Measurements from ENCODE around the gene SLC35D2.

The SLC35D2 gene

DNA sequence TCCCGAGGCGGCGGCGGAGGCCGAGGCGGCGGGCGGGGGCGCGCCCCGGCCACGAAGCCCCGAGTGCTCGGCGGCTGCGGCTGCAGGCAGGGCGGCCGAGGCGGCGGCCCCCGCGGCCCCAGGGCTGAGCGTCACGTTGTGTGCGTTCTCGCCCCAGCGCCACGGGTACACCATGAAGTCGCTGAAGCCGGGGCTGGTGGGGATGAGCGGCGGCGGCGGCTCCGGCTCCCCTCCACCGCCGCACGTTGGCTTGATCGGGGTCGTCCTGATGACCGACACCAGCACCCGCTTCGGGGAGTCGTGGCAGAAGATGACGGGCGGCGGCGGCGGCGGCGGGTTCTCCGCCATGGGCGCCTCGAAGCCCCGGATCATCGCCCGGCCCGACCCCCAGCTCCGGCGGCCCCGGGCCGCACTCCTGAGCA lies 34.2 kb upstream of the SLC35D2 start:
- no peaks in the 10 kb centered on the region for H3K9me3 ChIP-seq (ENCODE audit: low read length)
- peaks cover 25% of the 10 kb centered on the region for H3K4me1 ChIP-seq (ENCODE audit: insufficient read depth, low read length)
- peak overlapping the region; percentile 58 for H3K27ac ChIP-seq (ENCODE audit: low read depth, low read length)
- no peaks in the 10 kb centered on the region for H3K27me3 ChIP-seq (ENCODE audit: control insufficient read depth in 1 of 2, insufficient read depth in 2 of 2, low read length in 2 of 2)
- H3K36me3 ChIP-seq (ENCODE audit: insufficient read depth, low read length): no peaks in the 10 kb centered on the region
- H3K9ac ChIP-seq (ENCODE audit: low read length): no peak overlapping the region
- H3K4me3 ChIP-seq (ENCODE audit: low read depth in 1 of 2, low read length in 2 of 2): peak overlapping the region; percentile 64 to 97

DNA sequence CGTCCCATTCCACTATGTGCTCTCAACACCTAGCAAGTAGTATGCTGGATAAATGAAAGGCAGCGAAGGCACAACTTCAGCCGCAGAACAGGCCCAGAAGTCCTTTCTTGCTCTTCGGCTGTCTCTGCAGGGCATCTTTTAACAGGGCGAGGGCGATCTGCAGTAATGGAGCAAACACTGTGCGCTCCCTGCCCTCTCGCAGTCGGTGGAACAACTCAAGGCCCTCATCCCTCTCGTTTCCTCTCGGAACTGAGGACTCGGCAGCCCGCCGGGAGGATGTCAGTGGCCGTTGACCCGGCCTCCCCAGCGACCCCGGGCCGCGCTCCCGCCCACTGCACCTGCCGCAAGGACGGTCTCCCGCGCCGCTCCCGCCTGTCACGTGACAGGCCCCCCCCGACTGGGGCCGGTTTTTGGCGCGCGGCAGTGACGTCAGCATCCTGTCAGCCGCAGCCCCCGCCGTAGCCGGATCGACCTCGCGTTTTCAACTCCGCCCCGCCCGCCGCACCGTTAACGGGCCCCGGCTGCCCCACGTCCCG lies 33.6 kb upstream of the SLC35D2 start:
- Histone ChIP-seq H3K36me3 (ENCODE audit: insufficient read depth, low read length) (no peaks in the 10 kb centered on the region), H3K4me3 (ENCODE audit: low read depth in 1 of 2, low read length in 2 of 2) (peak overlapping the region; percentile 35 to 80), H3K27me3 (ENCODE audit: control insufficient read depth in 1 of 2, insufficient read depth in 2 of 2, low read length in 2 of 2) (no peaks in the 10 kb centered on the region), H3K9ac (ENCODE audit: low read length) (peak overlapping the region; percentile 36), H3K27ac (ENCODE audit: low read depth, low read length) (peak overlapping the region; percentile 82), H3K4me1 (ENCODE audit: insufficient read depth, low read length) (peaks cover 25% of the 10 kb centered on the region), H3K9me3 (ENCODE audit: low read length) (no peaks in the 10 kb centered on the region)

DNA sequence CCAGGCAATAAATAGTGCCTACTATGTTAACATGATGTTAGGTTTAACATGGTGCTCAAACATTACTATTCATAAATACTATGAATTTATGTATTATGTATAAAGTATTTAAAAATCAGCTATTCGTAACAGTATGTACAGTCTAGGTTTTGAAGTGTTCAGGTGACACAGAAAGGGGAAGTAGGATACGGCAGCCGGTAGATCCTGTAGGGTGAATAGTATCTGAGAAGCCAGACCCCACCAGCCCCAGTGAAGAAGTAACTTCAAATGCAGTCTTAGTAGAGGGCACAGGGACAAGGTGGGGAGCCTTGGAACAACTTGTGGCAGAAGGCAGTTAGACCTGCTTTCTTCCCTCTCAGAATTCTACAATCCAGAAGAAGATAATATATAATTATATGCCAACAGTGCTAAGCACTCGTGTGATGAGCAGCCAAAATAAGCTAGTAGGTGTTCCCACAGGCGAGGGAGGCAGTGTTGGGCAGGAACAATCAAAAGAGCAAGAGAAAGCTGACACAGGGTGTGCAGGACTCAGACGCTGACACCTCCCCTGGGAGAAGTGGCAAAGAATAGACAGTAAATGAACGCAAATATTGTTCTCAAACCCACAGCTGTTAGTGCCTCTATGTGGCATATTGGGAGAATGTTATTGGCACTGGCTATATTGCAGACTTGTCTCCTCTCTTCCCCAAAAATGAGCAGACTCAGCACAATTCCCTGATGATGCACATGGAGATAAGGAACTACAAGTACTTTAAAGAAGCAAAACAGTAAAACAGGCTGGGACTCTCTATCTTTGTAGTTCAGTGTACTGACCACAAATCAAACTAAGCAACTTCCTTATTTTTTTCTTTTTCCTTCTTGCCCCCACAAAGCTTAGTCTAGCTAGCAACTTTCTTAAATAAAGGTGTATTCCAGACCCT lies 30.1 kb upstream of the SLC35D2 start:
- Histone ChIP-seq H3K9ac (ENCODE audit: low read length) (peak overlapping the region; percentile 5), H3K4me3 (ENCODE audit: low read depth in 1 of 2, low read length in 2 of 2) (no peak overlapping the region)

DNA sequence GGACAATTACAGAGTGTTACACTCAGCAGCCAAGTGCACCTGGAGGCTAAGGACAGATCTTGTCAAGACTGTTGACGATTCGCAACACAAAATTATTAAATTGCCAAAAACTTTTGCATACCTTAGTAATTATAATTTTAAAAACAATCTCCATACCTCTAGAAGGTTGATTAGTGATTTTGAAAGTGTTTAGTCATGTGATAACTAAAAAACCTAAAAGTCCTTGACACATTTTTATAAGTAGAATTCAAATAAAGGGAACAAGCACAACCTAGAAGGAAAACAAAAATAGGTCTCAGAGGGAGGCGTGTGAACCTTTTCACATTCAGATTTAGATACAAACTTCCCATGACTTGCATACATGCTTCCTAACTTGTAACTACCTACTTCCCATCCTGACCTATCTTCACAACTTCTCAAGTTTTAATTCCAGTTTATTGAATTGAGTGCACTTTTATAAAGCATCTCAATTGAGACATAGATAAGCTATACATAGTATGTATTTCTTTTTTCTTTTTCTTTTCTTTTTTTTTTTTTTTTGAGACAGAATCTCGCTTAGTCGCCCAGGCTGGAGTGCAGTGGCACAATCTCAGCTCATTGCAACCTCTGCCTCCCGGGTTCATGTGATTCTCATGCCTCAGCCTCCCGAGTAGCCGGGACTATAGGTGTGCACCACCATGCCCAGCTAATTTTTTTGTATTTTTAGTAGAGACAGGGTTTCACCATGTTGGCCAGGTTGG lies 28.8 kb upstream of the SLC35D2 start:
- no peaks in the 10 kb centered on the region for H3K36me3 ChIP-seq (ENCODE audit: insufficient read depth, low read length)
- no peak overlapping the region for H3K9ac ChIP-seq (ENCODE audit: low read length)
- H3K9me3 ChIP-seq (ENCODE audit: low read length): no peaks in the 10 kb centered on the region
- peaks cover 6% of the 10 kb centered on the region for H3K4me1 ChIP-seq (ENCODE audit: insufficient read depth, low read length)
- no peak overlapping the region for H3K27ac ChIP-seq (ENCODE audit: low read depth, low read length)
- H3K27me3 ChIP-seq (ENCODE audit: control insufficient read depth in 1 of 2, insufficient read depth in 2 of 2, low read length in 2 of 2): no peaks in the 10 kb centered on the region
- no peak overlapping the region for H3K4me3 ChIP-seq (ENCODE audit: low read depth in 1 of 2, low read length in 2 of 2)

More for the DNA sequence above, 30.1 kb upstream of the SLC35D2 start:
- H3K27me3 ChIP-seq (ENCODE audit: control insufficient read depth in 1 of 2, insufficient read depth in 2 of 2, low read length in 2 of 2): no peaks in the 10 kb centered on the region
- H3K9me3 ChIP-seq (ENCODE audit: low read length): no peaks in the 10 kb centered on the region
- H3K27ac ChIP-seq (ENCODE audit: low read depth, low read length): no peak overlapping the region
- H3K36me3 ChIP-seq (ENCODE audit: insufficient read depth, low read length): no peaks in the 10 kb centered on the region
- H3K4me1 ChIP-seq (ENCODE audit: insufficient read depth, low read length): peaks cover 6% of the 10 kb centered on the region

DNA sequence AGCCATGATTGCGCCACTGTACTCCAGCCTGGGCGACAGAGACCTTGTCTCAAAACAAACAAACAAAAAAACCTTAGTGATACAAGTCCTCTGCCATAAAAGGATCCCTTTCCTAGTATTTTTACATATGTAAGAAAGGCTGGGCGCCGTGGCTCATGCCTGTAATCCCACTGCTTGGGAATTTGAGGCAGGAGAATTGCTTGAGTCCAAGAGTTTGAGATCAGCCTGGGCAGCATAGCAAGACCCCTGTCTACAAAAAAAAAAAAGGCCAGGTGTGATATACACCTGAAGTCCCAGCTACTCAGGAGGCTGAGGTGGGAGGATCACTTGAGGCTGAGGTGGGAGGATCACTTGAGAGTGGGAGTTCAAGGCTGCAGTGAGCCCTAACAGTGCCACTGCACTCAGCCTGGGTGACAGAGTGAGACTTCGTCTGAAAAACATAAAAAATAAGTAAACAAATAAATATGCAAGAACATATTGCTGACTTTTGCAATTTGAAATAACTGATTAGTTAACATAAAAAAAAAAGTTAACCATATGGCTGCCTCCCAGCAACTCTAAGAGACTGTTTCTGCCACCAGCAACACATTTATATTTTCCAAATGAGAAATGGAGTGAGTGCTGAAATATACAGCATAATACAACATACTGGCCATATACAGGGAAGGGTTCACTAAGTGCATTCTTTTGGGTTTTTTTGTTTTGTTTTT lies 27.8 kb upstream of the SLC35D2 start:
- no peaks in the 10 kb centered on the region for H3K9me3 ChIP-seq (ENCODE audit: low read length)
- H3K36me3 ChIP-seq (ENCODE audit: insufficient read depth, low read length): no peaks in the 10 kb centered on the region
- no peak overlapping the region for H3K4me3 ChIP-seq (ENCODE audit: low read depth in 1 of 2, low read length in 2 of 2)
- H3K4me1 ChIP-seq (ENCODE audit: insufficient read depth, low read length): no peaks in the 10 kb centered on the region
- no peaks in the 10 kb centered on the region for H3K27me3 ChIP-seq (ENCODE audit: control insufficient read depth in 1 of 2, insufficient read depth in 2 of 2, low read length in 2 of 2)
- H3K27ac ChIP-seq (ENCODE audit: low read depth, low read length): no peak overlapping the region
- H3K9ac ChIP-seq (ENCODE audit: low read length): no peak overlapping the region

DNA sequence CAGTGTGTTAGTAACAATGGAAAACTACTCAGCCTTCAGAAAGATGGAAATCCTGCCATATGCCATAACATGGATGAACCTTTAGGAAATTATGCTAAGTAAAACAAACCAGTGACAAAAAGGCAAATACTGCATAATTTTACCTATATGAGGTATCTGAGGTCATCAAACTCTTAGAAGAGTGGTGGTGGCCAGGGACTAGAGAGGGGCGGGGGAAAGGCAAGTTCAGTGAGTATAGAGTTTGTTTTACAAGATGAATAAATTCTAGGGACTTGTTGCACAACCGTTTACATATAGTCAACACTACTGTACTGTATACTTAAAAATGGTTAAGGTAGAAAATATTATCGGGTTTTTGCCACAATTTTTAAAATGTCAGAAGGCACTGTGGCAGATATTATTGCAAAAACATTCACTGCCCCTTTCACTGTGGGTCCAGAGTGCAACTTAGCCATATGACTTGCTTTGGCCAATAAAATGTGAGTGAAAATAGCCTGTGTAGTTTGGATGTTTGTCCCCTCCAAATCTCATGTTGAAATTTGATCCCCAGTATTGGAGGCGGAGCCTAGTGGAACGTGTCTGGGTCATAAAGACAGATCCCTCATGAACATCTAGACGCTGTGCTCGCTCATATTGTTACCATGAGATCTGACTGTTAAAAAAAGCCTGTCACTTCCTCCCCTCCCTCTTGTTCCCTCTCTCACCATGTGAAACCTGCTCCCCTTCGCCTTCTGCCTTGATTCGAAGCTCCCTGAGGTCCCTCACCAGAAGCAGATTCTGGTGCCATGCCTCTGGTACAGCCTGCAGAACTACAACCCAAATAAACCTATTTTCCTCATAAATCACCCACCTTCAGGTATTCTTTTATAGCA lies 25.1 kb upstream of the SLC35D2 start:
- H3K27me3 ChIP-seq (ENCODE audit: control insufficient read depth in 1 of 2, insufficient read depth in 2 of 2, low read length in 2 of 2): no peaks in the 10 kb centered on the region
- no peak overlapping the region for H3K27ac ChIP-seq (ENCODE audit: low read depth, low read length)
- no peaks in the 10 kb centered on the region for H3K36me3 ChIP-seq (ENCODE audit: insufficient read depth, low read length)
- no peaks in the 10 kb centered on the region for H3K9me3 ChIP-seq (ENCODE audit: low read length)
- no peak overlapping the region for H3K4me3 ChIP-seq (ENCODE audit: low read depth in 1 of 2, low read length in 2 of 2)
- H3K4me1 ChIP-seq (ENCODE audit: insufficient read depth, low read length): no peaks in the 10 kb centered on the region
- no peak overlapping the region for H3K9ac ChIP-seq (ENCODE audit: low read length)

DNA sequence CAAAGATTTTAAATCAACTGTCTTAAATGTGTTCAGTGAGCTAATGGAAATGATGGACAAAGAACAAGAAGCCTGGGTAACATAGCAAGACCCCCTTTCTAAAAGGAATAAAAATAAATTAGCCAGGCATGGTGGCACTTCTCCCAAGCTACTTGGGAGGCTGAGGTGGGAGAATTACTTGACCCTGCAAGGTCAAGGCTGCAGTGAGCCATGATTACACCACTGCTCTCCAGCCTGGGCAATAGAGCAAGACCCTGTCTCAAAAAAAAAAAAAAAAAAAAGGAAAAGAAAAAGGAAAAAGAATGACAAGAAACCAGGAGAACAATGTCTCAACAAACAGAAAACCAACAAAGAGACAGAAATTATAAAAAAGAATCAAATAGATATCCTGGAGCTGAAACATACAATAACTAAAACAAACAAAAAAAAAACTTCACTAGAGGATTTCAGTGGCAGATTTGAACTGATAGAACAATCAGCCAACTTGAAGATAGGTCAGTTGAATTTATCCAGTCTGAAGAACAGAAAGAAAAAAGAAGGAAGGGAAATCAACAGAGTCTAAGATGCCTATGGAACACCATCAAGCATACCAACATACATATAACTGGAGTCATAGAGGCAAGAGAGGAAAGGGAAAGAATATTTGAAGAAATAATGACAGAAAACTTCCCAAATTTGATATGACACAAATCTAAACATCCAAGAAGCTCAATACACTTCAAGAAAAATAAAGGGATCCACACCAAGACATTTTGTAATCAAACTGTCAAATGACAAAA lies 16.8 kb upstream of the SLC35D2 start:
- Histone ChIP-seq H3K27ac (ENCODE audit: low read depth, low read length) (no peak overlapping the region), H3K4me1 (ENCODE audit: insufficient read depth, low read length) (no peaks in the 10 kb centered on the region), H3K27me3 (ENCODE audit: control insufficient read depth in 1 of 2, insufficient read depth in 2 of 2, low read length in 2 of 2) (no peaks in the 10 kb centered on the region), H3K4me3 (ENCODE audit: low read depth in 1 of 2, low read length in 2 of 2) (no peak overlapping the region), H3K36me3 (ENCODE audit: insufficient read depth, low read length) (no peaks in the 10 kb centered on the region), H3K9me3 (ENCODE audit: low read length) (no peaks in the 10 kb centered on the region), H3K9ac (ENCODE audit: low read length) (no peak overlapping the region)

DNA sequence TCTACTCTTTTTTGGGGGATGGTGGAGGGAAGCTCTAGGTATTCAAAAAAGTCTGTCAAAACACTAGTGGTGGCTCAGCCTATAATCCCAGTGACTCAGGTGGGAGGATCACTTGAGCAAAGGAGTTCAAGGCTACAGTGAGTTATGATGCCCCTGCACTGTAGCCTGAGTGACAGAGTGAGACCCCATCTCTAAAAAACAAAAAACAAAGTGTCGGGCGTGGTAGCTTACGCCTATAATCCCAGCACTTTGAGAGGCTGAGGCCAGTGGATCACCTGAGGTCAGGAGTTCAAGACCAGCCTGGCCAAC lies 15.8 kb upstream of the SLC35D2 start:
- Histone ChIP-seq H3K9ac (ENCODE audit: low read length) (no peak overlapping the region), H3K27me3 (ENCODE audit: control insufficient read depth in 1 of 2, insufficient read depth in 2 of 2, low read length in 2 of 2) (no peaks in the 10 kb centered on the region), H3K36me3 (ENCODE audit: insufficient read depth, low read length) (no peaks in the 10 kb centered on the region), H3K27ac (ENCODE audit: low read depth, low read length) (no peak overlapping the region), H3K4me1 (ENCODE audit: insufficient read depth, low read length) (no peaks in the 10 kb centered on the region), H3K9me3 (ENCODE audit: low read length) (no peaks in the 10 kb centered on the region), H3K4me3 (ENCODE audit: low read depth in 1 of 2, low read length in 2 of 2) (no peak overlapping the region)

DNA sequence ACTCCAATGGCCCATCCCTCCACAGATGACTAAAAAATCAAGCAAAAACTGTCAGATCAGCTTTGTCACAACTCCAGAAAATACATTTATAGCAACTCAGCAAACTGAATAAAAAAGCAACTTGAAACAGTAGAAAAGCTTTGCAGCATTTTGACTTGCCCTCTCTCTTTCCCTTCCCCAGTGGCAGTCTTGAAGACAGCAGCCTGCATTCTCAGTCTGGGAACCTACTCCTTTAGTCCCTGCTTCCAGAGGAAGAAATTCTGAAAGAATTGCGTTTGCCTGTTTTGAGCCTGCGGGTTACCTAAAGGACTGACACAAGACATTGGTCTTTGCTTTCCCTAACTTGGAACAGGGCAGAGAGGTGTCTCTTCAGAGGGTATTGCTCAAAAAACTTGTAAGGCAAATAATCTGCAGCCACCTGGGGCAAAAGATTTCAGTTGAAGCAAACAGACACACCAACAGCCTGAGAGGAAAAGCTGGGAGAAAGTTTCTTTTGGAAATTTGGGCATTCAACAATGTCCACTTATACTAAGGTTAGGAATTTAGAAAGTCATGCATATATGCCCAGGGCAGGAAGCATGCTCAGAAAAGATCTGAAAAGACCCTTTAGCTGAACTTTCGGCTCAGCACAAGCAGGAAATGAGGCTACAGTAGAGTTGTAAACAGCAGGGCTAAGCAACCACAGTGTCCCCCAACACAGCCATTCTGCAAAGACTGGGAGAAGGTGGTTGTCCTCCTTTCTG lies 15.2 kb upstream of the SLC35D2 start:
- H3K27me3 ChIP-seq (ENCODE audit: control insufficient read depth in 1 of 2, insufficient read depth in 2 of 2, low read length in 2 of 2): no peaks in the 10 kb centered on the region
- no peaks in the 10 kb centered on the region for H3K36me3 ChIP-seq (ENCODE audit: insufficient read depth, low read length)
- no peaks in the 10 kb centered on the region for H3K4me1 ChIP-seq (ENCODE audit: insufficient read depth, low read length)
- no peaks in the 10 kb centered on the region for H3K9me3 ChIP-seq (ENCODE audit: low read length)
- H3K4me3 ChIP-seq (ENCODE audit: low read depth in 1 of 2, low read length in 2 of 2): no peak overlapping the region
- no peak overlapping the region for H3K9ac ChIP-seq (ENCODE audit: low read length)
- no peak overlapping the region for H3K27ac ChIP-seq (ENCODE audit: low read depth, low read length)

DNA sequence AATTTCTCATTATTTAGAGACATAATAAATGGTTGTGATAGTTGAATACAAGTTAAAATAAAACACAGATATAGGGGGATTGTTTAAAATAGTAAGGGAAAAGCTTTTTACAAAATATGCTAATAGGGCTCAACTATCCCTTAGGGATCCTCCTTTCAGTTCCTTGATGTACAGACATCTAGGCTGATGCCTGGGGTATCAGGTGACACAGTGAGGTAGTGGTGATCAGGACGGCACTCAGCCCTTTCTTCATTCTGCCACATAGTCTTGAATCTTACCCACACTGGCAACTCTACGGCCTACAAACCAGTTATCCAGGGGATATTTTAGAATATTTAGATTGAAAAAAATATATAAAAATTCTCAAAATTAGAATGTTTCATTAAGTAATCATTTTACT lies 12.5 kb upstream of the SLC35D2 start:
- H3K9ac ChIP-seq (ENCODE audit: low read length): no peak overlapping the region
- H3K27me3 ChIP-seq (ENCODE audit: control insufficient read depth in 1 of 2, insufficient read depth in 2 of 2, low read length in 2 of 2): no peaks in the 10 kb centered on the region
- H3K4me1 ChIP-seq (ENCODE audit: insufficient read depth, low read length): no peaks in the 10 kb centered on the region
- H3K9me3 ChIP-seq (ENCODE audit: low read length): no peaks in the 10 kb centered on the region
- no peak overlapping the region for H3K27ac ChIP-seq (ENCODE audit: low read depth, low read length)
- no peak overlapping the region for H3K4me3 ChIP-seq (ENCODE audit: low read depth in 1 of 2, low read length in 2 of 2)
- no peaks in the 10 kb centered on the region for H3K36me3 ChIP-seq (ENCODE audit: insufficient read depth, low read length)
